ENCODE measurements around the gene ZNF367.

GRCh38 chr9:96408409-96409280 lies 9.5 kb downstream of the ZNF367 start:
- TF ChIP-seq CTCF (conservative IDR thresholded peaks at IDR 0.05; ENCODE audit: low read depth in 2 of 2) (no peak), CREB1 (CRISPR knock-in tag; IDR thresholded peaks at IDR 0.05; ENCODE audit: low read depth) (no peak), EZH2phosphoT487 (IDR thresholded peaks at IDR 0.05; ENCODE audit: unreplicated experiment) (no peak), ETS1 (IDR thresholded peaks at IDR 0.05) (no peak), ZNF331 (CRISPR knock-in tag; IDR thresholded peaks at IDR 0.05; ENCODE audit: low read depth) (no peak), ZNF462 (CRISPR knock-in tag; IDR thresholded peaks at IDR 0.05) (no peak), REST (IDR thresholded peaks at IDR 0.05; ENCODE audit: unreplicated experiment) (no peak), POLR2AphosphoS5 (IDR thresholded peaks at IDR 0.05; ENCODE audit: low read depth) (no peak), EZH2 (IDR thresholded peaks at IDR 0.05; ENCODE audit: low read depth, unreplicated experiment) (no peak), JUNB (IDR thresholded peaks at IDR 0.05; ENCODE audit: unreplicated experiment) (no peak), ZNF114 (CRISPR knock-in tag; IDR thresholded peaks at IDR 0.05) (no peak), NANOG (IDR thresholded peaks at IDR 0.05; ENCODE audit: borderline replicate concordance) (no peak), STAT1 (IDR thresholded peaks at IDR 0.05; ENCODE audit: unreplicated experiment) (no peak)
